22Rv1 (cell line): ENCODE data around the gene VEZT.

ENCODE experiments used
- H3K27ac ChIP-seq: fragments of 450-650 bp; 2 replicates; pipeline ENCODE4 v1.5.1; 2017
- ZFX ChIP-seq: fragments of 450-650 bp; IDR thresholded peaks from 2 replicates; pipeline ENCODE4 v1.6.1; 2017; ENCODE audit warnings: antibody characterized with exemption, borderline replicate concordance
- TF ChIP-seq, protein P1 (sequence below): fragments of 450-650 bp; IDR thresholded peaks from 2 replicates; pipeline ENCODE4 v1.5.1; 2017; ENCODE audit warnings: mild to moderate bottlenecking

Gene VEZT

DNA sequence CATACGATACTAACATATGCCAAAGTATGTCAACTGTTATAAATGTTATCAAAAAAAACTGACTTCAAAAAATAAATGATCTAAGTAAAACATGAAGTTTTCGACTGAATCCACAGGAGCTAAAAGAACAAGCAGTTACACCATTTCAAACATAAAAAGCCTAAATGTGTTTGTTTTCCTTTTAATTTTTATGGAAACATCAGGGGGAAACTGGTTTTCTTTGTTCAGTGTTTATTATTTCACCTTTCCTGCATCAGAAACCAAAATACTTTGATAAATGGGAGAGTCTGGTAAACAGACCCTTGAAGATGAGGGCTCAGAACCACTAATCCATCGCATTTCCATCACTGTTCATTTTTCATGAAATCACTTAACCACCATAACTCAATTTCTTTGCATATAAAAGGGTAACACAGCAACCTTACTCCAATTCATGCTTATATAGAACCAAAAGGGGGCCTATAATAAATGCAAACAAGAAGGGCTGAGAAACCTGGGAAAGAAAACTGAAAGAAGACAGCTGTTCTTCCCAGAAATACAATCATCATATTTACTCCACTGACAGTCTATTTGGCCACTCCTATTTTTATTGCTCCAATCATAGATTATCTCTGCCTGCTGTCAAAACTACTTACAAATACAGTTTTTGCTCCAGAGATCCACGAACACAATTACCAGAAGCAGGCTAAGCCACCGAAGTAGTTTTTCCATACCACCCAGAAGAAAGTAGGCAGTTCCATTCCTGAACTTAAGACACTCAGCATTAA lies 17.3 kb upstream of the VEZT start:
- H3K27ac ChIP-seq, result no peak overlapping the region
- no peak for TF ChIP-seq ZFX
- TF ChIP-seq, protein P1, sequence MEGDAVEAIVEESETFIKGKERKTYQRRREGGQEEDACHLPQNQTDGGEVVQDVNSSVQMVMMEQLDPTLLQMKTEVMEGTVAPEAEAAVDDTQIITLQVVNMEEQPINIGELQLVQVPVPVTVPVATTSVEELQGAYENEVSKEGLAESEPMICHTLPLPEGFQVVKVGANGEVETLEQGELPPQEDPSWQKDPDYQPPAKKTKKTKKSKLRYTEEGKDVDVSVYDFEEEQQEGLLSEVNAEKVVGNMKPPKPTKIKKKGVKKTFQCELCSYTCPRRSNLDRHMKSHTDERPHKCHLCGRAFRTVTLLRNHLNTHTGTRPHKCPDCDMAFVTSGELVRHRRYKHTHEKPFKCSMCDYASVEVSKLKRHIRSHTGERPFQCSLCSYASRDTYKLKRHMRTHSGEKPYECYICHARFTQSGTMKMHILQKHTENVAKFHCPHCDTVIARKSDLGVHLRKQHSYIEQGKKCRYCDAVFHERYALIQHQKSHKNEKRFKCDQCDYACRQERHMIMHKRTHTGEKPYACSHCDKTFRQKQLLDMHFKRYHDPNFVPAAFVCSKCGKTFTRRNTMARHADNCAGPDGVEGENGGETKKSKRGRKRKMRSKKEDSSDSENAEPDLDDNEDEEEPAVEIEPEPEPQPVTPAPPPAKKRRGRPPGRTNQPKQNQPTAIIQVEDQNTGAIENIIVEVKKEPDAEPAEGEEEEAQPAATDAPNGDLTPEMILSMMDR, result no peak

DNA sequence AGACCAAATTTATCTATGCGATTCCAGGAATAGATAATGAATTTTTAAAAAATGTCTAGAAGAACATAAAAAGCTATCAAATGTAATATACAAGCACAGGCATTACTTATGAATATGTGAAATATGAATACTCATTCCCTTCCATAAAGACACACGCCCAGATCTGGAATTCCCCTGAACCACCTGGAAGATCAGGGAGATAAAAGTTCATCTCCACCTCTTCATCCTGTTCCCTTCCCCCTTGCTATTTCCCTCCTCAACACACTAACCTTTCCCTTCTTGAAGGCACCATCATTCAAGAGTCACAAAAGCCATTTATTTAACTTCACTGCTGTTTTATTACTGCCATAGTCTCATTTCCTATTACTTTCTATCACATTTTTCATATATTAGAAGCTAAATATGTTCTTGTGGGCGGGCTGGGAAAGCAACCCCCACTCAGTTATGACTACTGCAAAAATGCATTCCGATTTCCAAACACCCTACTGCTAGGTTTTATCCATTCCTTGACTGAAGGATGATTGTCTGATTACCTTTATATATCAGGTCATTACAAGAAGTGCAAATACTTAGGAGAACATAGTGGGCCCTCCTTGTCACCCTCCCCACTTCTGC lies 16.4 kb upstream of the VEZT start:
- no peak overlapping the region for H3K27ac ChIP-seq
- TF ChIP-seq ZFX, result no peak
- TF ChIP-seq, protein P1, result no peak

DNA sequence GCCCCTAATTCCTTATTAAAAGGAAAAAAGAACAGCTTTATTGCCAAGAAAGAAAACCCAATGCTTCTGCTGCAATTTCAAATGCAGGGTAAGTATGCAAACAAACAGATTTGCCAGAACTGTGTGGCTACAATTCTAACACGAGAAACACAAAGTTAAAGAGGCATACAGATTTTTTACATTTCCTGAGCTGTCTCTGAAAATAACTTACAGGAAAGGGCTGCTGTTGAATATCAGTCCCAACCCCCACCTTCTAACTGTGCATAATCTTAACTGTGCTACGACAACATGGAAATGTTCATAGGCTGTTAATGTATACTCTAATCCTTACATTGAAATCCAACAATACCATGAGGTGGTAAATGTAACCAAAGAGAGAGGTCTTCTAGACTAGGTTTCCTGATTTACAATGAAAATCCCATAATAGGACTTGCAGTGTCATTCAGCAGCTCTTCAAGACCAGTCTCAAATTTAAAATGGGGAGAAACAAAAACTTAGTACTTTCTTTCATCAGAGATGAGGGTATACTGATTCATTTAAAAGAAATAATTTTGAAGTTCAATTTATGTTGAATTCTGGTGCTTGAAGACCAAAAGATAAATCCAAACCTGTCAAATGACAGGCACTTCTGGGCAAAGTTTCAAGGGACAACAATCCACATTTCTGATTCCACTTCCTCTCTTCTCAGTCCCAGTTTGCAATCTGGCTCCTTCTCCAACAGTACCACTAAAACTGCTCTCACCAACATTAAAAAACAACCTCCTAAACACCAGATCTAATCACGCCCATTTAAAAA lies 14.7 kb upstream of the VEZT start:
- TF ChIP-seq, protein P1, result no peak
- TF ChIP-seq ZFX, result no peak
- no peak overlapping the region for H3K27ac ChIP-seq

DNA sequence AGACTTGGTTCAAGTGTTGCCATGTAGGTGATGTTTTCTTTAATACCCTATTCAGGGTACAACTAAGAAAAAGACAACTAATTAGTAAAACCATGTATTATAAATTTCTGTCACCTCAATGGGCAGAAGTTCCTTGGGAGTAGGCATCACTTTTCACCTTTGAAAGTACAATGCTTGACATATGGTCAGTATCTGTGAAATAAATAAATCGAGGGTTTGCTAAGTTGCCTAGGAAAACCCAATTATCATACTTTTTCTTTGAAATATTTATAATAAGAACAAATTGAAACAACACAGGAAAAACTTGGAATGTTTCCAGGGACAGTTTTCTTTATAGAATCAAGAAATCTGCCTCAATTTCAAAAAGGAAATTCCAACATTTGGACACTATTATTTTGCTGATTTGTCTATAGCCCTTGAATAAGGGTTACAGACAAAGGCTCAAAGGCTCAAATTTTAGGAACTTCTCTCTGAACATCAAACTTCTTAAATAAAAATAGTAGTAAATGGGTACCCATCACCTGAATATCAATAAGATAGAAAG lies 14.0 kb upstream of the VEZT start:
- TF ChIP-seq, protein P1, result no peak
- TF ChIP-seq ZFX, result no peak
- no peak overlapping the region for H3K27ac ChIP-seq

DNA sequence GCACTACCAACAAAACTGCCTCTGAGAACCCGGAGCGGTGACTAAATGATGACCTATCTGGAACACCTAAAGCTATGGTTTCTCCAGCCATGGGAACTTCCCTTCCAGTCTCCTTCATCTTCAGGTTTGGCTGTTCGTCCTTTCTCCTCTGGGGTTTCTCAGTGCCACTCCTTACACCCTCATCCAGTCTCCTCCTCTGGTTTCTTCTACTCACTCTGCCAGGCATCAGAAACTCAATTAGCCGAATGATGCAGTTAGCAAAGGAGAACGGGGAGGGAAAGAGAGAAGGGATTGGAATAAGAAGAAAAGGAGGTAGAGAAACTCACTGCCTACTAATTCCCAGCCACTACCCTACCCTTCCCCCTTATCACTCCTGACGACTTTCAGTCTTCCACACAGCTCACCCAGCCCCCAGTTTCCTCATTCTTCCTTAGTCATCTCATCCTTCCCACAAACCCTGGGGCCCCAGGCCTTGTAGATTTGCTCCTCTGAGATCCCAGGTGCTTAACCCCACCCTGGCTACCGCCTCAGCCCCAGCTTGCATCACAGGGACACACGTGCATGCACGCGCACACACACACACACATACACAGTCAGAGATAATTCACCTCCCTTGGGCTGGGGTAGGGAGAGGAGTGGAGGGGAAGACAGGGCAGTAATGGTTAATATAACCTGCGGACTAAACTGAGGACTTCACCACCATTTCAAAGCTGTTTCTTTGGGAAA lies 13.3 kb upstream of the VEZT start:
- no peak overlapping the region for H3K27ac ChIP-seq
- TF ChIP-seq, protein P1, result no peak
- no peak for TF ChIP-seq ZFX

DNA sequence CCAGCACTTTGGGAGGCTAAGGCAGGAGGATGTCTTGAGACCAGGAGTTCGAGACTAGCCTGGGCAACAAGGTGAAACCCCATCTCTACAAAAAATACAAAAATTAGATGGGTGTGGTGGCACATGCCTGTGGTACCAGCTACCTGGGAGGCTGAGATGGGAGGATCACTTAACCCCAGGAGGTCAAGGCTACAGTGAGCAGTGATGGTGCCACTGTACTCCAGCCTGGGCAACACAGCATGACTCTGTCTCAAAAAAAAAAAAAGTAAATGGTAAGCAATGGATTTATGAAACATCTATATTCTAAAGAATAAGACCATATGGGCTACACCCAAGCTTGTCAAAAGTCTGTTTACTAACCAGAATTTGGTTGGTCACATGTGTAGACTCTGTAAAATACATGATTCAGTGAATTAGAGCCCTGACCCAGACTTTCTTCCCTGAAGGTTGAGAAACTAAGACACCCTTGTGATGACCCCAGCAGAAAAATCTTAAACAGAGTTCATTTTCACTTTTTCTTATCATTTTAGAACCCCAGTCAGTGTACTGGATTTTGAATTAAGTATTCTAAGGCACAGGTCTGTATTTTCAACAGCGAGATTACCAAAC lies 12.5 kb upstream of the VEZT start:
- TF ChIP-seq, protein P1, result no peak
- no peak for TF ChIP-seq ZFX
- H3K27ac ChIP-seq, result no peak overlapping the region
